GM11168 (cell line): ENCODE data around the gene TM2D1.

Experiments
- in situ Hi-C: fragments of 300-500 bp; cut with MboI; formaldehyde crosslinking; loops from one replicate; pipeline ENCODE4 v1.12.0; 2022; ENCODE audit warnings: low sequenced_read_pairs; ENCODE audit not compliant: unreplicated experiment

The TM2D1 gene

DNA sequence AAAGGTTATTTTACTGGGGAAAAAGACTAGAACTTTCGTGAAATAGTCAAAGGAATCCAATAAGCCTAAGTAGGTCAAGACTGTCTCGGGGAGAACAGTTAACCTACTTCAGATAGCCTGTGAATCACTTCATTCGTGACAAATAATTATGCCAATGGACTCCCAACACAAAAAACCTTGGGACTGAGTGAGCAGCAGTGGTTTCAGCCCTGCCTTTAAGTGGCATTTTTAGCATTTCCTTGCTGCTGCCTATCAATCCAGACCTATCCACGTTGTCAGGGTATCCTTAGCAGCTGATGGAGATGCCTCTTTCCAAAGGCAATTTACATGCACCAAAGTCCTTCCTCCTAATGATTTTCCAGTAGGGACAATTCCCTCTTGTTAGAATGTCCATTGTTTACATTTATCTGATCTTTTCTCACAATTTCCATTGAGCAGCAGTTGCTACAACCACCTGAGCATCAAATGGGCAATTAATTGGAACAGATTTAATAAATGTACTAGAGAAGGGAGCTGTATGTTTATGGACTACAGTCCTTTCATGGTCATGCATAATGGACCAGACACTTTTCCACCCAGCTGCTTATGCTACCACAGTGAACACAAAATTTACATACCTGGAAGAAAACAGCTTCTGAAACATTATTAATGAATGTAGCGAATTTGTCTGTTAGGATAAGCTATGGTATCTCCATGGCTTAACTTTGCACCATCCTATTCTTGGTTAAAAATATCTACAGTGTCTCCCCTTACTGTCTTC, 75.8 kb downstream of the TM2D1 start:
- in situ Hi-C loops: no loop called here

- in situ Hi-C loops: no loop called here
Measured at GRCh38 chr1:61647142-61647541, 77.8 kb downstream of the TM2D1 start.

DNA sequence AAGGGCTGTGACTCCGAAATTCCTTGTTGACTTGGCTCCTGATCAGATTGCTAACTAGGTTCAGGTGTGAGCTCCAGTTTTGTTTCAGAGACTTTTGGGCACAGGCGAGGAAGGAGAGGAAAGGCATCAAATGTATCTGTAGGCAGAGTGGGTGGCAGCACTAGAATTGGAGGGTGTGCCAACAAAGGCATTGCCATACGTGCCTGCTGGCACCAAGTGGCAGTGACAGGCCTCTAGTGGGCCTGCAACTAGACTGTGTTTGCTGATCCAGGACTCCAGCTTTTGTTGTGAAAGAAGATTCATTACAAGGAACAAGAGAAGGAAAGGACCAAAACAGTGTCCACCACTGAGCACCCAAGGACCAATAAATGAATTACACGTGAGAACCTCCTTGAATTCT, 79.5 kb downstream of the TM2D1 start:
- in situ Hi-C loops: no loop called here

DNA sequence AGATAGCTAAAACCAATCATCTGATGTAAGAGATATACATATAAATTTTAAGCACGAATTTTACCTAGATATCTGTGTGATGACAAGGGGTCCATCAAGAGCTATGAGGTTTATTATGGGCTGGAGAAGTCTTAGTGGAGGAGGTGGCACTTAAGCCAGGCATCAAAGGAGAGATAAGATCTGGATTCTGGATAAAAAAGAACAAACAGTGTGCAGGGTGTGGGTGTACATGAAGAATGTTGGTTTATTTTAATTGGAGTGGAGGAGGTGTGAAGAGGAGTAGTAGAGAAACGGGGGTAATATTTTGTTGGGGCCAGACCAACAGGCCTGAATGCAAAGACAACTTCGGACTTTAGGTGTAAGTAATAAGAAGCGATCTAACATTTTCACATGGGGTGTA, 80.6 kb downstream of the TM2D1 start:
- in situ Hi-C loops: no loop called here

- in situ Hi-C loops: no loop called here
Measured at GRCh38 chr1:61642475-61643232, 82.3 kb downstream of the TM2D1 start.

DNA sequence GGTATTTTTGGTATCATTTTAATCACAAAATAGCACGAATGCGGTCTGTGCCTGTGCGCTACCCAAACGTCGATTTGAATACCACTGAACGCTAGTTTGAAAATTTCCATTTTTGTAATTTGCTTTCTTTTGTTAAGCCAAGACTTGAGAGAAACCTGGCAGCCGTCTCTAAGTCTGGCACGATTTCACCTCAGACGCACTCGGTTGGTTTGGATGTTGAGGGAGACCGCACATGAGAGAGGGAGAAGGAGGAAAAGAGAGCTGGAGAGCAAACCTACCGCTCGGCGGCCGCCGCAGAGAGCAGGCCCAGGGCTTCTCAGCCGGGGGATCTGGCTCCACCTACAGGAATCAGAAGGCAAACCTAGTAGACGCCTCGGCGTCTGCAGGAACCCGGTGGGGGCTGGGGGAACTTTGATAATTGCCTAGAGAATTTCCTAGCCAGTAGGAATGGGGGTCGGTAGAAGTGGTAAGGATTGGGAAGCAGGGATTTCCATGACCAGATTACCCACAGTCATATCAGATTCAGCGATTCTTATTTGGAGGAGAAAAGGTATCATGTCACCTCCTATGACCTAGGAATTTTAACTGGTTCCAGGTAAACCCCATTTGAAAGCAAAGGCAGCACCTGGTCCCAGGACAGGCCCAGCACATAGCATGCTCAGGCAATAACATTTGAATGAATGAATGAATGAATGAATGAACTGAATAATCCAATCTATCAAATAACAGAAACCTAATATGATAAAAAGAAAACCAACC, 83.2 kb downstream of the TM2D1 start:
- in situ Hi-C loops: no loop called here

GRCh38 chr1:61640531-61641530, 84.1 kb downstream of the TM2D1 start:
- in situ Hi-C loops: no loop called here

DNA sequence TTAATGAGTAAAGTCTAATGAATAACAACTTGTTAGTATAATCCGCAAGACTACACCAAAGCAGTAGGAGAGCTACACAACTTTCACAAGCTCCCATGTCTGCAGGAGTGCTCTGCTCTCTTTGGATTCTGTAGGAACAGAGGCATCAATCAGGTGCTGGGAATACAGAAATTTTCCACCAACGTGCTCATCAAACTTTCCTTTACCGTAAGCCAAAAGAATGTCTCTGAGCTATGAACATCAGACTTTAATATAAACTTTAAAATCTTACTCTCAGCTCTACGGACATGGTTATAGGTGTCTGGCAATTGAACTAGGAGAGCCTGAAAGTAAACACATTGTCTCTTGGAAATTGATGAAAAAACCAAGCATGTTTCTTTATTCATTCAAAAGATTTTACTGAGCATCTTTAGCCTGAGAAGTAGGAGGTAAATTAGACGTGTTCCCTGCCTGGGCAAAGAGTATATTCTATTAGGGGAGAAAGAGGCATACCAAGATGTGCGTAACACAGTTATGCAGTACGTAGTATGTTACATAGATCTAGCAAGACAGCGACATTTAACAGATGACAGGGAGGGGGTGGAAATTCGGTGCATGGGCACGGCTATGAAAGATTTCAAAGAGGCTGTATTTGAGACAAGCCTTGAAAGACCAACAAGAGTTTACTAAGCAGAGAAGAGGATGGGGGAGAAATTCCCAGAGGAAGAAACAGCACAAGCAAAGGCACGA, 85.2 kb downstream of the TM2D1 start:
- in situ Hi-C loops: no loop called here

DNA sequence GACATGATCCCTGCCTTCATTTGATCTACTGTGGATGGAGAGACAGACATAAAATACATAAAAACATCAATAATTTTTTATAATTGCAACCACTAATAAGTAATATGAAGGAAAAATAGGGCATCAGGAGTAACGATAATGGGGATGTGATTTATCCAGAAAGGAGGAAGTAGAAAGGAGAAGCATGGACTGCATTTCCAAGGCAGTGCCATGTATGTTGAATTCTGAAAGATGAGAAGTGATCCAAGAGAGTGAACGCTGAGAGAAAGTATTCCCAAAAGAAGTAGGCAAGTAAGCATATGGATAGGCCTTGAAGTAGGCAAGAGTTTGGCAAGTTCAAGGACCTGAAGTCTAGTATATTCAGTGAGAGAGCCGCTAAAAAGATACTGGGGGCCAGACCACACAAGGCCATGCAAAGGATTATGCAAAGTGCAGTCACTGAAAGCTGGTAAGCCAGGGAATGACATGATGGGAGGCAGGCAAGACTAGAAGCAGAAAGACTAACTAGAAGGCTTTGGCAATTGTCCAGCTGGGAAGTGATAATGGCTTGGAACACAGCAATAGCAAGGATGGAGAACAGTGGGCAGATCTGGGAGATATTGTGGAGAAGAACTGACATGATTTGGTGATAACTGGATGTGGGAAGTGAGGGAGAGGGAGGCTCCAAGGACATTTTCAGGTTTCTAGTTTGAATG, 85.9 kb downstream of the TM2D1 start:
- in situ Hi-C loops: no loop called here

DNA sequence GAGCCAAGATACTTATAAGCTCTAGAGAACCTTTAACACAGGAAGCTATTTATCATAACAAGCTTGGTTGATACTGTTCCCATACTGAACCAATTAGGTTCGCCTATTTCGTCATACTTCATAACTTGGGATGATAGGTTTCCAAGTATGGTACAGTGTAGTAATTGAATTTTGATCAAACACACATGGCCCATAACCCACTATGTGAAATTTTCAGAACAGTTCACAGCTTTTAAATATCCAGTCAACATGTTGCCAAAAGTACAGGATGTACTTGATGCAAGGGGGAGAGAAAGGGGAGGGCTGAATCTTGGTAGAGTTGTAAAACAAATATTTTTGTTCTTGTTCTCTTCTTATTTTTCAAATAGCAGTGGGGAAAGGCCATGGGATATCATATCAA, 86.6 kb downstream of the TM2D1 start:
- in situ Hi-C loops: no loop called here

DNA sequence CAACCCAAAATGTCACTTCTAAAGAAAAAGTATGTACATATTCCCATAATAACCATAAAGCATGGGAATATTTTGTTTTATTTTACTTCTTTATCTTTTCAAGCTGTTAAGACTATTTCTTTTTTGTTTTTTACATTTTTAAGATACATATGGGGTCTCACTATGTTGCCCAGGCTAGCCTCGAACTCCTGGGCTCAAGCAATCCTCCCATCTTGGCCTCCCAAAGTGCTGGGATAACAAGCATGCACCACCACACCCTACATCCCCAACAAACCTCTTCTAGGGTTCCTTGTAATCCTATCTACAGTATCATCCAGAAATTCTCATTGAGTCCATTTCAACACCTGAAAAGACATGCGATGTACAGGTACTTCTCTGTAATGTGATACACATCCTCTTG, 87.5 kb downstream of the TM2D1 start:
- in situ Hi-C loops: no loop called here

DNA sequence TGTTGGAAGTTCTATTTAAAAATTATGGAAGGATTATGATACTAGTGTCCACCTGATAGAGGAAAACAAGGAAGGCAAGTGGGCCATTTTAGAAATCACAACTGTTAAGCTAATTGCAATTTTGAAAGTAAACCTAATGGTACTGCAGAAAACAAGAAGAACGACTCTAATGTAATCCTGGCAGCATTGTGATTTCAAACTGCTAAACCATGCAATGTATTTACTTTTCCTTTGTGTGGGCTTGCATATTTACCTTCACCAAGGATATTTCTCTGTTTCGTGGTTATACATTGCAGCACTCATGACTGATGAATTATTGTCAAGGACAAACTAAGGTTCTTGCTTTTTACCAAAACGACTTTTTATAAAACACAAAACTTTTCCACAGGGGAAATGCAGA, 88.1 kb downstream of the TM2D1 start:
- in situ Hi-C loops: no loop called here

DNA sequence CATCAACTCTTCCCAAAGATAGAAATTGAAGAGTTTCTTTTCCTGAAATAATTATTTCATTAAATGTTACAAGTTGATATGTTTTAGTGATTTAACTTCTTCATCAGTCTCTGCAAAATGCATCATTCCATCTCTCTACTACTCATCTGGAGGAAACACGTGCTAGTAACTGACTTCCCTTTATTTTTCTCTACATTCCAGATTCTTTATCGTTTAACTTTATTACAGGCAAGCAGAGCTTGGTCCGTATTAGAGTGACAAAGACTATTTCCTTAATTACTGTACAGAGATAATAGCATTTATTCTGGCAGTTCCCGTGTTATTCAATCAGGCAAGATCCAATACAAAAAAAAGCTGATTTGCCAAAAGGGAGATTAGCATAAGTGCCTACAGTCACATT, 88.6 kb downstream of the TM2D1 start:
- in situ Hi-C loops: no loop called here

DNA sequence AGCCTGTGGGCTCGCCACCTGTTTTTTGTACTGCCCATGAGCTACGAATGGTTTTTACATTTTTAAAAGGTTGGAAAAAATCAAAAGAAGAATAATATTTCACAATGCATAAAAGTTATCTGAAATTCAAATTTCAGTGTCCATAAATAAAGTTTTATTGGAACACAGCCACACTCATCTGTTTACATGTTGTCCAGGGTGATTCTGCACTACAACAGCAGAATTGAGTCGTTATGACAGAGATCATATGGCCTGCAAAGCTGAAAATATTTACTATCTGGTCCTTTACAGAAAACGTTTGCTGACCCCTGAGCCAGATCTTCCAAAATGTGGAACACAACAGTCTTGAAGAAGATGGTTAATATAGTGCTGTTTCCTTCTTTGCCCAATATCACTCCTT, 89.4 kb downstream of the TM2D1 start:
- in situ Hi-C loops: no loop called here

DNA sequence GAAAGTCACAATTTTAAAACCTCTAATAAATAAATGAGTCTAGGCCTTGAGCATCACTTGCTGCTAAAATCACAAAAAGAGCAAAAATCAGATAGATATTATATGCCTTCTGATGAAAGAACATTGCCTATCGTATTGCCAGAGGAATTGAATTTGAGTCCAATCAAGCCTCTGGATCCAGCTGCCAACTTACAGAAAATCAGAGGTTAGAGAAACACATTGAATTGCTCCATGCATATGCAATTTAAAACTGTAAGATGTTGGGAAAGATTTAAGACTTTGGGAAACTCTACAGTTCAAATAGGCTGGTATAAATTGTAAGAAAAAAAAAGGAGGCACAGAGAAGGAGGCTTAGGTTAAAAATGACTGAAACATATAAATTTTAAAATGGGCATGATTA, 93.5 kb downstream of the TM2D1 start:
- in situ Hi-C loops: no loop called here
